Effector CD8-positive, alpha-beta T cell (primary cell): ENCODE measurements around the gene MDP1.
"Not testable (repeated sequence)": the region's sequence is repeated elsewhere in the genome, so short reads cannot be mapped to it uniquely, and the experiment has no call there.

Source experiments
- DNase-seq: peaks from one replicate; lab custom pipeline; 2025; lab: John Stamatoyannopoulos, UW

MDP1 gene

DNA sequence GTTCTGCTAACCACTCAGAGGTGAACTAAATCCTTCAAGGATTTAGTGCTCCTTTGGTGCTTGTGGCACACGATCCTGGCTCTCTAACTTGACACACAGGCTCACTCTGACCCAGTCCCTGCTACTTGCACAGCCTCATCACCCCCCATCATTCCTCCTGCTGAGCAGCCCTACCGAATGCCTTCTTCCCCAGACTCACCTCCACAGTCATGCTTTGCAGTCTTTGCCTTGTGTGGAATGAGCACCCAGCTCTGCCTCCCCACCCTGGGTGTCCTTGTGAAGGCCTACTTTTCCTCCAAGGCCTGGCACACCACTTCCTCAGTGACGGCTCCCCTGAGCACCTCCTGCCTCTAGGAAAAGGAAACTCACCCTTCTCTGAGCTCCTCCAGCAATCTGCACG lies 34.5 kb upstream of the MDP1 start:
- no peak for DNase-seq

DNA sequence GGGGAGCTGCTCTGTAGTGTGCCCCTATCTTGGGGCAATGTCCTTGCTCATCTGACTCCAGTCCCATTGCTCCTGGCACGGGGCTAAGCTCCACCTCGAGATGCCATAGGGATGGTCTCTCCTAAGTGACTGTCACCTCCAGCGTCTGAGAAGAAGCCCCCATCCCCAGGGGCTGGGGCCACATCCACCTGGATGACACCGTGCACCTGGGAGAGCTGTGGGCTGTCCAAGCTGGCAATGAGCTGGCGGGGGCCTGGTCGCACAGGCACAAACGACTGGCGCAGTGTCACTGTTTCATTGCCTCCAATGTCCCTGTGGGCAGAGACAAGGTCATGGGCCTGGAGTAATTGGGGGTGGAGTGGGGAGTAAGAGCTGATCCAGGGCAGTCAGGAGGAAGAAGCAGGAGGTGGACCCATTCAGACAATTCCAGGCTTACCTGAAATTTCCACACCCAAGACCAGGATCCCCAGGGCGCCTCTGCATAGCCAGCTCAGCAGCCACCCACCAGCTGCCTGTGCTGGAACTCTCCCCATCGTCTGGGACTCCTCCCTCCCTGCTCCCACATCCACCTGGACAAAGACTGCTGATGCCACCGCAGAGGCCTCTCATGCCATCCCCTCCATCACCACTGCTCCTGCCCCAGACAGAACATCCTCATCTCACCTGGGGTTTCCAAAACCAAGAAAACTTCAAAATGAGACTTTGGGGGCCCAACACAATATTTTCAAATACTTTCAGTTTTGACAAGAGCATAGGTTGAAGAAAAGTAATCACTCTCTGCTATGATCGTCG lies 33.6 kb upstream of the MDP1 start:
- DNase-seq: no peak

DNA sequence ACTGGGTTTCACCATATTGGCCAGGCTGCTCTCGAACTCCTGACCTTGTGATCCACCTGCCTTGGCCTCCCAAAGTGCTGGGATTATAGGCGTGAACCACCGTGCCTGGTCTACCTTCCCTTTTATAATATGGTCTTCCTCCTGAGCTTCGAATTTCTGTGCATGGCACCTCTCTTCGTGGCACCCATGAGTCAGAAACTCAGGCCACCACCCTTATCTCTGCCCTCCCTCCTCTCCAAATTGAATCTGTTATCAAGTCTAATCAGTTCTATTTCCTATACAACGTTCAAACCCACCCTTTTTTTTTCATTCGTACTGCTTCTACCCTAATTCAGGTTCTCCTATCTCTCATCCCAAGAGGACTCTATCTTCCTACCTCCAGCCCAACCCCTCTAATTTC lies 31.6 kb upstream of the MDP1 start:
- no peak for DNase-seq

DNA sequence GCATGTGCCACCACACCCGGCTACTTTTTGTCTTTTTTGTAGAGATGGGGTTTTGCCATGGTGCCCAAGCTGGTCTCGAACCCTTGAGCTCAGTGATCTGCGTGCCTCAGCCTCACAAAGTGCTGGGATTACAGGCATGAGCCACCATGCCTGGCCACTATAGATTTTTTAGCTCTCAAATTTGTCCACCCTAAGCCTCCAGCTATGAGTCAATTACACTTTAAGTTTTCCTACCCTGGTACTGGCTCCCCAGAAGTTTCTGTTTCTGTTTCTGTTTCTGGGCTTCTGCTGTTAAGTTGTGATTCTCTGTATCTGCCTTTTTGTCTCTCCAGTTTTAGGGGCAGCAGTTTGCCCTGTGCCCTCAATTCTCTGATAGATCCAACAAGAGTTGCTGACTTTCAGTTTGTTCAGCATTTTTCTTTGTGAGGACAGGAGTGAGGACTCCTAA lies 30.9 kb upstream of the MDP1 start:
- no peak for DNase-seq

DNA sequence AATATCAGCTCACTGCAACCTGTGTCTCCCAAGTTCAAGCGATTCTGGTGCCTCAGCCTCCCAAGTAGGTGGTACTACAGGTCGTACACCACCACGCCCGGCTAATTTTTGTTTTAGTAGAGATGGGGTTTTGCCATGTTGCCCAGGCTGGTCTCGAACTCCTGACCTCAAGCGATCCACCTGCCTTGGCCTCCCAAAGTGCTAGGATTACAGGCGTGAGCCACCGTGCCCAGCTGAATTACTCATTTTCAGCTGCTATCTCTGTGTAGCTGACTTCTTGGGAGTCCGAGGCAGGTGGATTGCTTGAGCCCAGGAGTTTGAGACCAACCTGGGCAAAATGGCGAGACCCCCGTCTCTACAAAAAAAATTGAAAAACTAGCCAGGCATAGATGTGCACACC lies 29.5 kb upstream of the MDP1 start:
- DNase-seq: not testable (repeated sequence)

DNA sequence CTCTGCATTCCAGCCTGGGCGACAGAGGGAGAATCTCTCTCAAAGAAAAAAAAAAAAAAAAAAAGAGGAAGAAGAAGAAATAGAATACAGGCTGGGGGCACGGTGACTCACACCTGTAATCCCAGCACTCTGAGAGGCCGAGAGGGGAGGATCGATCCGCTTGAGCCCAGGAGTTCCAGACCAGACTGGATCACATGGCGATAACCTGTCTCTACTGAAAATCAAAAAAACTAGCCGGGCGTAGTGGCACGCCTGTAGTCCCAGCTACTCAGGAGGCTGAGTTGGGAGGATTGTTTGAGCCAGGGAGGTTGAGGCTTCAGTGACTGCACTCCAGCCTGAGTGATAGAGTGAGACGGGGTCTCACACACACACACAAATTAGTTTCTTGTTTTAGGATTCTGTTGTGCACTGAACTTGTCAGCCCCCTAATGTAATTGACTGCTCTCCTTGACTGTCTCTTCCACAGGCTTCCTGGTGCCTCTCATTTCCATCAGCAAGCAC lies 27.5 kb upstream of the MDP1 start:
- no peak for DNase-seq

DNA sequence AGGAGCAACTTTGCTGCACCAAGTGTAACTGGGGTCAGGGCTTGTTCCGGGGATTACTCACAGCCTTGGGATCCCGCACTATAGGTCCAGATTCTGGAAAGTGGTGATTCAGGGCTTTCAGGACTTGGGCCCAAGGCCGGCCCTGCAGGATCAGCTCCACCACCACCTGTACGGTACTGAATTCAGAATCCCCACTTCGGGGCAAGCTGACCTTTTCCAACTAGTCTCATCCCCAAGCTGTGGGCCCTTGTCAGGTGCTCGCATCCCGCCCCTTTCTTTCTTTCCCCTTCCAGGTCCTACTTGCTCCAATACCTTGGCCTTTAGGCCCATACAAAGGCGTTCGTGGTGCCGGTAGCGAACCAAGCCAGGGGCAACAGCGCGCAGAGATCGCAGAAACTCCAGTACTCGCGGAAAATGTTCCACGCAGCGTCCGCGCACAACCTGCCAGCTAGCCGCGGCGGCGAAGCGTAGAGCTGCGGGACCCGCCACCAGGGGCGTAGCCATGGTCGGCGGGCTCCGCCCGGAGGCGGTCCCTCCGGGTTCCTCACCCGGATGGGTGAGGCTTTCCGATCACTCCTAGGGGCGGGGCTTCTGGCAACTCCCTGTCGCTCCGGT lies 26.1 kb upstream of the MDP1 start:
- peak; percentile 89 for DNase-seq

DNA sequence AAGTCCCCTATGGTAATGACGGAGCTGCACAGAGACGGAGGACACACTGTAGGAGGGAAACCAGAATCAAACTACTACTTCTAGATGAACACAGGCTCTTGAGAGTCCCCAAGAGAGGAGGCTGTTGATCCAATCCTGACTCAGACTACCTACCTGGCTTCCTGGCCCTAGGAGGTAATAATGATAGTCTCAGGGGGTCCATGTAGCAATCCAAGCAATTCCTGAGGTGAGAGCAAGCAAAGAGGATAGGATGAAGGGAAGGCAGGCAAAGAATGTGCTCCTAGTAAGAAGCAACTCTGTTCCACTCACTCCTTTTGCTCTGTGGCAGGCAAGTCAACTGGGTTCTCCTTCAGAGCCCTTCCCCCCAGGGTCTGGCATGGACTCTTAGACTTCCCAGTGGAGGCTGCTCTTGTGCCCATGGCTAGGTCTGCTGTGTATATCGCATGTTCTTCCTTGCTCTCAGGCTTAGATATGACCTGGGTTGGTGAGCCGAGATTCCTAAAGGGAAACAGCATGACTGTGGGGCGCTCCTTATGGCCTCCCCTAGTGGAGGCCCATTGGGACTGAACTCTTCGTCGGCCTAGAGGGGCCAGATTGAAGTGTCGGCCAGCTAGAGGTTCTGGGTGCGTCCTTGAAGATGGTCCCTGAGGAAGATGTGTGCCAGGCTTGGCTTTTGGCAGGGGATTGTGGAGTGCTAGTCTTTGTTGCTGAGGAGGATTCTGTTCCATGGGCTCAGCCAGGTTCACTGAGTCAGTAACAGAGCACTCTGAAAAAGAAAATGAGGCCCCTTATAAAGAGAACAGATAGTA lies 24.4 kb upstream of the MDP1 start:
- DNase-seq: no peak

DNA sequence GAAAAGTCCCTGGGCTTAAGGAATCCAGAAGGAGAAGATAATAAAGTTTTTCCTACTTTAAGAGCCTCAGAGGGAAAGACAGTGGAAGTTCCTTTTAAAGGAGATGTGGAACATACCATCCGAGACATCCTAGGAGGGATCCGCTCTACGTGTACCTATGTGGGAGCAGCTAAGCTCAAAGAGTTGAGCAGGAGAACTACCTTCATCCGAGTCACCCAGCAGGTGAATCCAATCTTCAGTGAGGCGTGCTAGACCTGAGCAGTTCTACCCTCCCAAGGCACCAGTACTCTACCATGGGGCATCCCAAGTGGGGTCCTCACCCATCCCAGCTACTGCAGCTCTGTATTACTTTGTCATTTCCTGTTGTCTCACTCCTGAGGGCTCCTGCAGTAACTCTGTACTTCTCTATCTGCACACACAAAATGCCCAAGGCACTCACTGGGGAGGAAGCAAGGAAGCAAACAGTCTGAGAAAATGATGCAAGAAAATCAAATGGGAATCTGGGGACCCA lies 22.7 kb upstream of the MDP1 start:
- no peak for DNase-seq

DNA sequence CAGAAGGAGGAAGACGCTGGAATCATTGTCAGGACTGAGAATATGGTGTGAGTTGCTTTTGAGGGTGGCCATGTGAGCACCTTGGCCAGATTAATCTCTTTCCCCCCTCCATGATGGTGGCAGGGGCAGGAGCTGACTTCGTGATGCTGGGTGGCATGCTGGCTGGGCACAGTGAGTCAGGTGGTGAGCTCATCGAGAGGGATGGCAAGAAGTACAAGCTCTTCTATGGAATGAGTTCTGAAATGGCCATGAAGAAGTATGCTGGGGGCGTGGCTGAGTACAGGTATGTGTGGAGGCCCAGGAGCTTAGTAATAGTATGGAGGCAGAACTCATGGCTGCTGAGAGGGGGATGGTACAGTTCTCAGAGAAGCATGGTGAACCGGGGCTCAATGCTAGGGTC lies 22.3 kb upstream of the MDP1 start:
- no peak for DNase-seq

DNA sequence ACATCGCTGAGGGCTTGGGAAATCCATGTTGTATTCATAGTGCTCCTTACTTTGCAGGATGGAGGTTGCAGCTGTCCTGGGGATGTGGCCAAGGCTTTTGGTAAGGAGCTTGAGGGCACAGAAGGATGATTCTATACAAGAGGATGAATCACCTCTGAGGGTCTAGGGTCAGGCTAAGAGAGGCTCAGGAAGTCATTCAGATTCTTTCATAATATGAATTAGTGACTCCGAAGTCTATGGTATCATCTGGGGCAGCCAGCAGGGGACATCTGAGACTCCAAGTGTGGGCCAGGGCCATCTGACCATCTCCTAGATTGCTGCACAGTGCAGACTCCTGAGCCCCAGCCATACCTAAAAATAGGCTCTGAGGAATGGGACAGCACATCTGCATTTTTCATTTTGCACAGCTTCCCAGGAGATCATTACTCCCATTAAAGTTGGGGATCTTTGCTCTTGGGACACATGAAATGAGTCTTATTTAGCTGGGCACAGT lies 21.6 kb upstream of the MDP1 start:
- DNase-seq: no peak

DNA sequence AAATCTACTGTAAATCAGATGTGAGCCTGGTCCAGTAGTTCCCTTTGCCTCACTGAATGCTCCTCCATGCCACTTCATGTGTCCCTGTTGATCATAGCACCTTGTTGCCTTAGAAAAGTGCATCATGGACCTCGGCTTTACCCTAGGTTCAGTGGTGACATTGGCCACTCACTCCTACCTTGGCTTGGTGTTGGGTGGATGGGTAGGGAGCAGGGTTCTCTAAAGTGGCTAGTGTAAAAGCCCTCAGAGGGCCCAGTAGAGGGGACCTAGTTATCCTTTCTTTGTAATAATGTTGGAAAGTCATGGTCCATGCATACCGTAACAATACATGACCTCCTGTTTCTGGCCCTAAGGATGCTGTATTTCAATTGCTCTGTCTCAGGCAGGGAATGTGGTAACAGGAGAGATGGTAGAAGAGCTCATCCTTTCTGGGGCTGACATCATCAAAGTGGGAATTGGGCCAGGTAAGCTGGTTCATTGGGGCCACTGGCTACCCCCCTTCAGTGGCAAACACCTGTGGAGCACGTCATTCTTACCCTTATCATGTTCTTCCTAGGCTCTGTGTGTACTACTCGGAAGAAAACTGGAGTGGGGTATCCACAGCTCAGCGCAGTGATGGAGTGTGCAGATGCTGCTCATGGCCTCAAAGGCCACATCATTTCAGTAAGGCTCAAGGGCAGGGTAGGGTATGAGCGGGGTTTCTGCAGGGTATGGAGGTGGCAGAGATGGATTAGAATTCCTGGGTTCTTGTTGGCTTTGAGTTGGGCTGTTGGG lies 21.0 kb upstream of the MDP1 start:
- DNase-seq: no peak

DNA sequence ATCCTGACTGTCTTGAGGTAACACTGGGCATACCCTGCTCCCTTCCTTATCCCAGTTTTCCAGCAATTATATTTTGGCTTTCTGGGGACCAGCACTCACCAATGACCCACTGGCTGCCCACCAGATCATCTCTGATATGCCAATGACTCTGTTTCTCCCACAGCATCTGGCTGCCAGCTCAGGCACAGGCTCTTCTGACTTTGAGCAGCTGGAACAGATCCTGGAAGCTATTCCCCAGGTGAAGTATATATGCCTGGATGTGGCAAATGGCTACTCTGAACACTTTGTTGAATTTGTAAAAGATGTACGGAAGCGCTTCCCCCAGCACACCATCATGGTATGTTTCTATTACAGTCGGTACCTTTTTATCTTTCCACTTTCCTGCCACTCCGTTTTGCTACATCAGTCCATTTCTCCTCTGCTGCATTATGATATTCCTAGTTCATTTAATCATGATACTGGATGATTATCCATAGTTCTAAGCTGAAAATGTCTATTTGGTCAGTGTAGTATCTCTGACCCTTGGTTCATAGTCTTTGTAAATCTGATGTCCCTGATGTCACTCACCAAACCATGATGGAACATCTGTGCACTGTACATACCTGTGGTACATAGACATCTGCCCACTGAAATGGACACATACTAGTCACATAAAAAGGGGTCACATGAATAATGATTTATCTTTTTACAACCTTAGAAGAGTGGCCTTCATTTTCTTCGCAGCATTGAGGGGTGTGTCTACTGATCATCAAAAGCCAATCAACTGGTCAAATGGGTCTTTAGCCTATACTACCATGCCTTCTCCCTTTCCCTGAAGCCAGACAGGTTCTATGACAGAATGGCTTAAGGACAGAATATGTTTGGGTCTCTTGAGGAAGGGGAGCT lies 20.2 kb upstream of the MDP1 start:
- no peak for DNase-seq

DNA sequence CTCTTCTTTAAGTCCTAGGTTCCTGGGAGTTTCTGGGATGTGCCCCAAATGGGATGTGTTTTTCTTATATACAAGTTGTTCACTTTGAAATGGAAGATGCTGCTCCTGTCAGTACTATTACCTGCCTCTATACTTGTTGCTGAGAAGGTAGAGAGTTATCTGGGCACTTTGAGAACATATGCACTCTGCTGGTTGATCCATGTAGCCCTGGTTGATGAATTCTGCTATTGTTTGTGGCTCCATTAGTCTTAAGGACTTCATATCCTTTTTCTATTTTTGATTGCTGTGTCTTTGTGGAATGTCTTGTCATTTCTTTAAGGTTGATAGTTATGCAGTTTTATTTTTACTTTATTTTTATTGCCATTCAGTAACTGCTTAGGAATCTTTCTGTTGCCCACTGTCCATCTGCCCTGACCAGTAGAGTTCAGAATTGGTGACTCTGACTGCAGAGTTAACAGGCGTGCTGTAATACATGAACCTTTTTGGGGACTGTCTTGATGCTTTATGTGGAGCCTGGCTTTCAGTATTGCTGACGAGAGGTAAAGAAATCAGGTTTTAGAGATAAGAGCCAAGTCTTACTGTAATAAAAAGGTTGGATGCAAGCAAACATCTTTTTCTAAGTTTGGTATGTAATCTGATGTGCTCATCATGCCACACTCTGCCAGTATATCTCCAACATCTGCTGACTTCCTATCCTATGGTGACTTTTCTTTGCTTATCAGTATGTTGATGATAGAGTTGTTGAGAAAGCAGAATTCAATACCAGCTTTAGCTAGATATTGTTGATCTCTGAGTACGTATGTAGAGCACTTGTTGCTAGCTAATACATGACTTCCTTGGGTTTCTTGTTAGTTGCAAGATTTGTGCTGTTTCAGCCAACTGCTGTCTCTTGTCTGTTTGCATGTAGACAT lies 18.5 kb upstream of the MDP1 start:
- DNase-seq: no peak

DNA sequence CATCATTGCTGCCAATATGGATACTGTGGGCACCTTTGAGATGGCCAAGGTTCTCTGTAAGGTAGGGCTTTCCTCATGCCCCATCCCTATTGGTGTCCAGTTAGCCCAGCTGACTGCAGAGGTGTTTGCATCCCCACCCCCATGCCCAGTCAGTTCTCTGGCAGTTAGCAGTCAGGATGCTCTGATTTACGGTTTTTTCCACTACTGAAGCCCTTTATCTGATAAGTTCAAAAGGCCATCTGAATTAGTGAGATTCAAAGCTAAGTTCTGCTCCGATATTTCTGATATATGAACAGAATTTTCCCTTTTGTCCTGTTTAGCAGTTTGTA lies 17.6 kb upstream of the MDP1 start:
- no peak for DNase-seq

DNA sequence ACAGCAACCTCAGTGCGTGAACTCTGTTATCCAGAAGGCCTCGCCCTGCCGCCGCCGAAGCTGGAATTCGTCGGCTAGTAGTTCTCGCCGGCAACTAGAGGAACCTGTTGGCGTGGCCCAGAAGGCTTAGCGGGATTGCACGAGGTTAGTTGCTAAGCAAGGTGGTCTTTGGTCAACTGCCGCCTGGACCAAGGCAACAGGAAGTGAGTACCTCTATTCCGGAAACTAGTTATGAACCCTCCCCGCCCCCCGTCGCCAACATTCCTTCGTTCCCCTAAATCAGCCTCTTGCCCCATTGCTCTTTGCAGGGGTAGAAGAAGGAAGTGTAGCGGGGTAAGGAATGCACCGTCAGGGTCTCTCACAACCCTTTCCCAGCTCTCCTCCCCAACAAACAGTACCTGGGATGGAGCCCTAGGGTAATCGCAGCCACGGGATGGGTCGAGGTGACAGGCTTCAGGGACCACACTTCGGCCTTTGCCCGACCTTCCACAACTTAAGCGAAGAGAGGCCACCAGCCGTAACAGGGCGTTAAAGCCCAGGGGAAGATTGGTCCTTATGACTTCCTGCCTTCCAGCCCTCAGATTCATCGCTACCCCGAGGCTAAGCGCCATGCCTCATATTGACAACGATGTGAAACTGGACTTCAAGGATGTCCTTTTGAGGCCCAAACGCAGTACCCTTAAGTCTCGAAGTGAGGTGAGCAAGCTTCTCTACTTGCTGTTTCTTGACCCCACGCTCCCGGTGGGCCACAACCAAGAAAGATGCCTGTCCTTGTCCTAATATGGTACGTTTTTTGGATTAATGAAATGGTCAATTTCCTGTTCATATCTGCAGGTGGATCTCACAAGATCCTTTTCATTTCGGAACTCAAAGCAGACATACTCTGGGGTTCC lies 17.0 kb upstream of the MDP1 start, which contains the start of gene GMPR2:
Gene GMPR2 (plus strand): TSS at position 285 of the 893 bp plus-strand sequence. CDS start 325 bp downstream, at position 610.
- DNase-seq: peak; percentile 55

DNA sequence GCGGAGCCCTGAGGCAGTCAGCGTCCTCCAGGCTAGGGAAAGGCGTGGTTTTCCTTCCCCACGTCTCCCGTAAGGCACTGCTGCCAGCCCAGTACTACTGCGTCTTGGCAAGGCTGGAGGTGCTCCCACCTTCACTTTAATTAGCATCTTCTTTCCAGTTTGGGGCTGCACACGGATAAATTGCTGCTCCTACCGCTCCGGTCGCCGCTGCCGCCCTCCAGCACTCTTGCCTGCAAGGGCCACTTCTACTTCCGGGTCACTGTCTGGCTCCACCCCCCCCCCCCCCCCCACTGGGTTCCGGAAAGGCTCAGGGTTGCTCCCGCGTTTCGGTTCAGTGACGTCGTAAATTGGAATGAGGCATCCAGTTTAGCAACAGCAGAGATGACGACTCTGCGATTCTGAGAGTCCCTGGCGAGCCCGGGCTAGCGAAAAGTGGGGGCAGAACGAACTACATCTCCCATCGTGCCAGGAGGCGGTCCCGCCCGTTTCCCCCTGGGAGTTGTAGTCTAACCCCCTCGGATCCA lies 16.3 kb upstream of the MDP1 start, which contains the start of gene NEDD8:
Gene NEDD8 (minus strand): TSS at position 247 of the 524 bp plus-strand sequence. CDS start 100 bp downstream, at position 147.
- peak; percentile 78 for DNase-seq
